ENCODE results near the gene SRPK3. TPM values are rescaled to one million over a fixed set of nuclear protein-coding genes. Genes with fewer than 3 reads are reported as not detected.

Gene SRPK3
- total RNA-seq, 1 experiment from 2014 or later: 0.46 TPM

DNA sequence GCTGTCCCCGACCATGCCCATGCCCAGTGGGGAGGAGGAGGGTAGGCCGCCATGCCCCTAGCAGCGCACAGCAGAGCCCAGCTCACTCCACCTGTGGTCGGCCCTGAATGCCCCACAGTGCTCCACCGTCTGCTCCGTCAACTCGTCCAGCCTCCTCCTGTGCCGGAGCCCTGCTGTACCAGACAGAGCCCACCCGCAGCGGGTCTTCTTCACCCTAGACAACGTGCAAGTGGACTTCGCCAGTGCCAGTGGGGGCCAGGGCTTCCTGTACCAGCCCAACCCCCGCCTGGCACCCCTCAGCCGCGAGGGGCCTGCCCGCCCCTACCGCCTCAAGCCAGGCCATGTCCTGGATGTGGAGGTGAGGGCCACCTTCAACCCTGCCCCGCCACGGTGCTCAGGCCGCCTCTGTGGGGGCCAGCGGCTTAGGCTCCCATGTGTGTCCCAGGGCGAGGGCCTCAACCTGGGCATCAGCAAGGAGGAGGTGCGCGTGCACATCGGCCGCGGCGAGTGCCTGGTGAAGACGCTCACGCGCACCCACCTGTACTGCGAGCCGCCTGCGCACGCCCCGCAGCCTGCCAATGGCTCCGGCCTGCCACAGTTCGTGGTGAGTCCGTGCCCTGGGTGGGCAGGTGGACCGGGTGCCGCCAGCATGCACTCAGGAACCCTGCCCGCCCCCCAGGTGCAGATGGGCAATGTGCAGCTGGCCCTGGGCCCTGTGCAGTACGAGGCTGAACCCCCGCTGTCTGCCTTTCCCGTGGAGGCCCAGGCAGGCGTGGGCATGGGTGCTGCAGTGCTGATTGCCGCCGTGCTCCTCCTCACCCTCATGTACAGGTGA is 6.9 kb upstream of the SRPK3 start:
- Histone ChIP-seq H3K4me1 (replicated peaks; ENCODE audit: insufficient read depth) (no peaks in the 10 kb centered on the region), H2AFZ (no peak overlapping the region), H3K36me3 (ENCODE audit: low read depth) (no peaks in the 10 kb centered on the region), H3K4me3 (no peak overlapping the region), H3K9me3 (ENCODE audit: insufficient read depth, low read depth) (no peaks in the 10 kb centered on the region), H3K4me2 (no peak overlapping the region), H3K27ac (no peak overlapping the region), H4K20me1 (ENCODE audit: insufficient read depth) (no peaks in the 10 kb centered on the region), H3K79me2 (ENCODE audit: low read depth) (no peaks in the 10 kb centered on the region), H3F3A (ENCODE audit: insufficient read depth, low read depth) (no peaks in the 10 kb centered on the region), H3K9me2 (ENCODE audit: insufficient read depth) (no peaks in the 10 kb centered on the region), H3K27me3 (ENCODE audit: insufficient read depth, low read depth) (no peaks in the 10 kb centered on the region)
- ChIA-PET CTCF (no interaction called here), POLR2A (ENCODE audit: unreplicated experiment) (no interaction called here)
- intact Hi-C loops (cut with micrococcal nuclease; ENCODE audit: unreplicated experiment): no loop called here
- DNase-seq: no peak
- TF ChIP-seq, protein P1, sequence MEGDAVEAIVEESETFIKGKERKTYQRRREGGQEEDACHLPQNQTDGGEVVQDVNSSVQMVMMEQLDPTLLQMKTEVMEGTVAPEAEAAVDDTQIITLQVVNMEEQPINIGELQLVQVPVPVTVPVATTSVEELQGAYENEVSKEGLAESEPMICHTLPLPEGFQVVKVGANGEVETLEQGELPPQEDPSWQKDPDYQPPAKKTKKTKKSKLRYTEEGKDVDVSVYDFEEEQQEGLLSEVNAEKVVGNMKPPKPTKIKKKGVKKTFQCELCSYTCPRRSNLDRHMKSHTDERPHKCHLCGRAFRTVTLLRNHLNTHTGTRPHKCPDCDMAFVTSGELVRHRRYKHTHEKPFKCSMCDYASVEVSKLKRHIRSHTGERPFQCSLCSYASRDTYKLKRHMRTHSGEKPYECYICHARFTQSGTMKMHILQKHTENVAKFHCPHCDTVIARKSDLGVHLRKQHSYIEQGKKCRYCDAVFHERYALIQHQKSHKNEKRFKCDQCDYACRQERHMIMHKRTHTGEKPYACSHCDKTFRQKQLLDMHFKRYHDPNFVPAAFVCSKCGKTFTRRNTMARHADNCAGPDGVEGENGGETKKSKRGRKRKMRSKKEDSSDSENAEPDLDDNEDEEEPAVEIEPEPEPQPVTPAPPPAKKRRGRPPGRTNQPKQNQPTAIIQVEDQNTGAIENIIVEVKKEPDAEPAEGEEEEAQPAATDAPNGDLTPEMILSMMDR (conservative IDR thresholded peaks at IDR 0.05): no peak
- no peak for TF ChIP-seq EZH2 (IDR thresholded peaks at IDR 0.05; ENCODE audit: low read depth)
- no TSS peak for BruUV-seq (replicated peaks)

DNA sequence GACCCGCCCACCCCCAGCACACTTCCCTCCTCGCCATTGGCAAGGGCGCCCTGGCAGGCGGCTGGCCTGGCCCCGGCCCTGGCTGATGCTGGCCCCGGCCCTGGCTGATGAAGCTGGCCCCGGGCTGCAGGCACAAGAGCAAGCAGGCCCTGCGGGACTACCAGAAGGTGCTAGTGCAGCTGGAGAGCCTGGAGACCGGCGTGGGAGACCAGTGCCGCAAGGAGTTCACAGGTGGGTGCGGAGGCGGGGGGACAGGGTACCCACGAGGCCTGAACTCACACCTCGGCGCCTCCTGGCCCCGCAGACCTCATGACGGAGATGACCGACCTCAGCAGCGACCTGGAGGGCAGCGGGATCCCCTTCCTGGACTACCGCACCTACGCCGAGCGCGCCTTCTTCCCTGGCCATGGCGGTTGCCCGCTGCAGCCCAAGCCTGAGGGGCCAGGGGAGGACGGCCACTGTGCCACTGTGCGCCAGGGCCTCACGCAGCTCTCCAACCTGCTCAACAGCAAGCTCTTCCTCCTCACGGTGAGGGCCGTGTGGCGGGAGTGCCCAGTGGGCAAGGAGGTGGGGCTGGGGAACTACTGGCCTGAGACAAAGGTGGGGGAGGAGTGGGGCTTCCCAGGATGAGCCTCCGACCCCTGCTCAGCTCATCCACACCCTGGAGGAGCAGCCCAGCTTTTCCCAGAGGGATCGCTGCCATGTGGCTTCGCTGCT is 6.1 kb upstream of the SRPK3 start:
- POLR2A ChIA-PET (ENCODE audit: unreplicated experiment): no interaction called here
- TF ChIP-seq, protein P1 (conservative IDR thresholded peaks at IDR 0.05): no peak
- no peak for TF ChIP-seq EZH2 (IDR thresholded peaks at IDR 0.05; ENCODE audit: low read depth)
- H3K36me3 ChIP-seq (ENCODE audit: low read depth): no peaks in the 10 kb centered on the region

DNA sequence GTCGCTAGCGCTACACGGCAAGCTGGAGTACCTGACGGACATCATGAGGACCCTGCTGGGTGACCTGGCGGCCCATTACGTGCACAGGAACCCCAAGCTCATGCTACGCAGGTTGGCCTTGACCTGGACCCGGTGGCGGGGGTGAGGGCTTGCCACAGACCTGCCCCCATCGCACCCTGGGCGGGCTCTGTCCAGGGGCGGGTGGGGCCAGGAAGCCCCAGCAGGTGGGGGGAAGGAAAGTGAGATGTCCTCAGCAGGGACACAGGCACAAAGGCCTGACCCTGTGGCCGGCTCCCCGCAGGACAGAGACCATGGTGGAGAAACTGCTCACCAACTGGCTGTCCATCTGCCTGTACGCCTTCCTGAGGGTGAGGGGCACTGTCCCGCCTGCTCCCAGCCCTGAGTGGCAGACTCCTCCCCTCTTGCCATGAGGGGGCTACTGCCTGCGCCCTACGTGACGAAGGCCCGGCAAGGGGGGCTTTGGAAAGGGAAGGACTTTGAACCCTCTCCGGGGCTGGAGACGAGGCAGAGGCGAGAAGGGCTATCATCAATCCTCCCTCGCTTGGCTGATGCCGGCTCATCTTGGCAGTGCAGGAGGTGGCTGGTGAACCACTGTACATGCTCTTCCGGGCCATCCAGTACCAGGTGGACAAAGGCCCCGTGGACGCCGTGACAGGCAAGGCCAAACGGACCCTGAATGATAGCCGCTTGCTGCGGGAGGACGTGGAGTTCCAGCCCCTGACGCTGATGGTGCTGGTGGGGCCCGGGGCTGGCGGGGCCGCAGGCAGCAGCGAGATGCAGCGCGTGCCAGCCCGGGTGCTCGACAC is 5.3 kb upstream of the SRPK3 start:
- Histone ChIP-seq H3K4me1 (replicated peaks; ENCODE audit: insufficient read depth) (no peaks in the 10 kb centered on the region), H3F3A (ENCODE audit: insufficient read depth, low read depth) (no peaks in the 10 kb centered on the region), H3K4me2 (no peak overlapping the region), H3K27me3 (ENCODE audit: insufficient read depth, low read depth) (no peaks in the 10 kb centered on the region), H3K9me3 (ENCODE audit: insufficient read depth, low read depth) (no peaks in the 10 kb centered on the region), H2AFZ (no peak overlapping the region), H3K27ac (no peak overlapping the region), H3K9me2 (ENCODE audit: insufficient read depth) (no peaks in the 10 kb centered on the region), H3K4me3 (no peak overlapping the region), H4K20me1 (ENCODE audit: insufficient read depth) (no peaks in the 10 kb centered on the region), H3K36me3 (ENCODE audit: low read depth) (no peaks in the 10 kb centered on the region), H3K79me2 (ENCODE audit: low read depth) (no peaks in the 10 kb centered on the region)
- ChIA-PET CTCF (no interaction called here), POLR2A (ENCODE audit: unreplicated experiment) (no interaction called here)
- no TSS peak for BruUV-seq (replicated peaks)
- TF ChIP-seq, protein P1 (conservative IDR thresholded peaks at IDR 0.05): no peak
- TF ChIP-seq EZH2 (IDR thresholded peaks at IDR 0.05; ENCODE audit: low read depth): no peak
- intact Hi-C loops (cut with micrococcal nuclease; ENCODE audit: unreplicated experiment): no loop called here
- no peak for DNase-seq

More for the DNA sequence above, 6.1 kb upstream of the SRPK3 start:
- Histone ChIP-seq H3K4me3 (no peak overlapping the region), H3K4me1 (replicated peaks; ENCODE audit: insufficient read depth) (no peaks in the 10 kb centered on the region), H3K9me2 (ENCODE audit: insufficient read depth) (no peaks in the 10 kb centered on the region), H2AFZ (no peak overlapping the region), H3K27me3 (ENCODE audit: insufficient read depth, low read depth) (no peaks in the 10 kb centered on the region), H3K4me2 (no peak overlapping the region), H3F3A (ENCODE audit: insufficient read depth, low read depth) (no peaks in the 10 kb centered on the region), H4K20me1 (ENCODE audit: insufficient read depth) (no peaks in the 10 kb centered on the region), H3K27ac (no peak overlapping the region), H3K79me2 (ENCODE audit: low read depth) (no peaks in the 10 kb centered on the region), H3K9me3 (ENCODE audit: insufficient read depth, low read depth) (no peaks in the 10 kb centered on the region)
- intact Hi-C loops (cut with micrococcal nuclease; ENCODE audit: unreplicated experiment): no loop called here
- DNase-seq: no peak
- no TSS peak for BruUV-seq (replicated peaks)
- CTCF ChIA-PET: no interaction called here

Data from PC-9 (cell line).